Measurements from ENCODE around the gene HOMER2.
A peak's percentile ranks its signal among the peaks of the same experiment; 100 is the strongest.

Gene HOMER2

GRCh38 chr15:82855286-82856100 lies 97.0 kb downstream of the HOMER2 start:
- peak; percentile 91 for DNase-seq

- DNase-seq: peak; percentile 42
Measured at GRCh38 chr15:82854554-82854953, 98.0 kb downstream of the HOMER2 start.

- peak; percentile 43 for DNase-seq
Measured at GRCh38 chr15:82852941-82853561, 99.5 kb downstream of the HOMER2 start.

GRCh38 chr15:82851981-82852511 lies 100.5 kb downstream of the HOMER2 start:
- DNase-seq: peak; percentile 55

GRCh38 chr15:82851306-82851850 lies 101.1 kb downstream of the HOMER2 start:
- DNase-seq: no peak

GRCh38 chr15:82850731-82851130 lies 101.8 kb downstream of the HOMER2 start:
- peak; percentile 12 for DNase-seq

- DNase-seq: peak; percentile 89
Measured at GRCh38 chr15:82849556-82850512, 102.7 kb downstream of the HOMER2 start.

- DNase-seq: no peak
Measured at GRCh38 chr15:82848241-82848993, 104.1 kb downstream of the HOMER2 start.

- DNase-seq: no peak
Measured at GRCh38 chr15:82847703-82848102, 104.8 kb downstream of the HOMER2 start.

- DNase-seq: no peak
Measured at GRCh38 chr15:82846621-82847020, 105.9 kb downstream of the HOMER2 start.

- DNase-seq: no peak
Measured at GRCh38 chr15:82845686-82846085, 106.8 kb downstream of the HOMER2 start.

GRCh38 chr15:82843566-82843965 lies 109.0 kb downstream of the HOMER2 start:
- no peak for DNase-seq

GRCh38 chr15:82840166-82840565 lies 112.4 kb downstream of the HOMER2 start:
- DNase-seq: no peak

GRCh38 chr15:82839136-82839535 lies 113.4 kb downstream of the HOMER2 start:
- DNase-seq: no peak

GRCh38 chr15:82838096-82838735 lies 114.3 kb downstream of the HOMER2 start:
- DNase-seq: no peak

GRCh38 chr15:82835391-82835917 lies 117.1 kb downstream of the HOMER2 start:
- DNase-seq: no peak

- no peak for DNase-seq
Measured at GRCh38 chr15:82833362-82833682, 119.2 kb downstream of the HOMER2 start.

- DNase-seq: no peak
Measured at GRCh38 chr15:82832601-82833361, 119.7 kb downstream of the HOMER2 start.

- no peak for DNase-seq
Measured at GRCh38 chr15:82831894-82832600, 120.5 kb downstream of the HOMER2 start.

All from retina (tissue), 1 donor.